NCI-H2196 (cell line): ENCODE results near the gene DNAH8.

Source experiments
- DNase-seq: peaks from one replicate; lab custom pipeline; 2025; ENCODE audit not compliant: unreplicated experiment; lab: John Stamatoyannopoulos, UW

DNAH8 gene

DNA sequence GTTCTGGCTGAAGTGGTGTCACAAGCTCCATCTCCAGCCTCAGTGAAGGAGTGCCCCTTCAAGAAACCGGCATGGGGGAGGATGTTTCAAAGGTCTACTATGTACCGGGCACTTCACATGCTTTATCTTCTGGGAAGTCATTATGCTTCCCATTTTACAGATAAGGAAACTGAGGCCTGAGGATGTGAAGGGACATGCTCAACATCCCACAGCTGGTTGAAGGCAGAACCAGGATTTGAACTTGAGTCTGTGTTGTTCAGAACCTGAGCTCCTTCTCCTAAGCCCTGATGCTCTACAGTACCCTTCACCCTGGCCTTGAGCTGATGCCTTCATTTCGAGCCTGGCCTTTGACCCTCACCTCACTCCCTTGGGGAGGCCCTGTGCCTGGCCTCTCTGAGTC, 346.5 kb downstream of the DNAH8 start:
- no peak for DNase-seq

DNA sequence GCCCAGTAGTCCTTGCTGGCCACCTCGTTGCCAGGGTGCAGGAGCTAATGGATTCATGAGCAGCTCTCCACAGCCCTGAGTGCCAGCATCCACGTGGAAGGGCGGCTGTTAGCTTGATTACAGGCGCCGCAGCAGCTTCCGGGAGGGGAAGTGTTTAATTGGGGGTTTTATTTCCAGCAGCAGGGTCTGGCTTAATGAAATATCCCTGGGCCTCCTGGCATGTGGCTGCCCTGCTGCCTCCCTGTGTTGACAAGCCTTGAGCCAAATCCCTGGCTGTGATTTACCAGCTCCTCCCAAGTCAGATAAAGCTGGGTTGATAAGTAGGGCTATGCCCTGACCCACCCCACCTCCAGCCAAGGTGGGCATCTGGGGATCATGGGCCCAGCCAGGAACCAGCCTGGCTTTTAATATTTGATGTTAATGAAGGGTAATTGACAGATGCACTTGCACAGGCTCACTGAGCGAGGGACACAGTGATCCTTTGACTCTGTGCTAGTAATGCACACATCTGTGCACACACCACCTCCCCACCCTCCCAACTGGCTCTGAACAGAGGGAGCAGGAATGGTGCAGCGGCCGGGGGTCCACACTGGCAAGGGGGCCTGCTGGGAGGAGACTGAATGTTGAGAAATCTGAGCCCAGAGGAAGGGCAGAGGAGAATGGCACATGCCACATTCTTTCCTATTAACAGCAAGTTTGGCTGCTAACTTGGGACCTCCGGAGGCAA, 347.1 kb downstream of the DNAH8 start:
- DNase-seq: no peak

DNA sequence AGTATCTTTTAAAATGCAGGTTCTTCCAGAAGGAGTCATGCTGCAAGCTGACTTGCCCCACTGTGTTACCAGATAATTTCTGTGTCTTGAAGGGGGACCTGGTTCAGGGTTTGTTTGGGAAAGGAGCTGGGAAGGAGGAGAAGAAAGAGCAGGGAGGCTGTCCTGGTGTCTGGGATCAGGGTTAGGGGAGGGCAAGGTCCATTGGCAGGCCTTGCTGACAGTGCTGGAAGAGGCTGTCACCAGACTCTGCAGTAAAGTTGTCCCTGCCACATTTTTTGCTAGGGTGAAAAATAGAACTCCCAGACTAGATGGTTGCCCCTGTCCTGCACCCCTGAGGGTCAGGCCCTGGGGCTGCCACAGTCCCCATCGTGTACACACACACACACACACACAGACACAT, 348.4 kb downstream of the DNAH8 start:
- no peak for DNase-seq

DNA sequence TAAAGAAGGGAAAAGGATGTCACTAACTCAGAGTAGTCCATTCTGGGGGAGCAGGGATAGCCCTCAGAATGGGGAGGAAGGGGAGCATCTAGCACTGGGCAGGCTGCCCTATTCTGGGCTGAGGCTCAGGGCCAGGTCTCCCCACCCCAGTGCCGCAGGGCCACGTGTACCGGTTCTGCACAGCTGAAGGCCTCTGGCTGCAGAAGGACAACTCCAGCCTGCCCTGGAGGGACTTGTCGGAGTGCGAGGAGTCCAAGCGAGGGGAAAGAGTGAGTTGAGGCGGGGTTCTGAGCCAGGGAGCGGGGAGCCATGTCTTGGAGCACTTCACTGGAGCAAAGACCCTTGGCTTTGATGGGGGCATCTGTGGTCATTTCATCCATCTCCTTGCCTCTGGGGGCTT, 350.4 kb downstream of the DNAH8 start:
- no peak for DNase-seq

DNA sequence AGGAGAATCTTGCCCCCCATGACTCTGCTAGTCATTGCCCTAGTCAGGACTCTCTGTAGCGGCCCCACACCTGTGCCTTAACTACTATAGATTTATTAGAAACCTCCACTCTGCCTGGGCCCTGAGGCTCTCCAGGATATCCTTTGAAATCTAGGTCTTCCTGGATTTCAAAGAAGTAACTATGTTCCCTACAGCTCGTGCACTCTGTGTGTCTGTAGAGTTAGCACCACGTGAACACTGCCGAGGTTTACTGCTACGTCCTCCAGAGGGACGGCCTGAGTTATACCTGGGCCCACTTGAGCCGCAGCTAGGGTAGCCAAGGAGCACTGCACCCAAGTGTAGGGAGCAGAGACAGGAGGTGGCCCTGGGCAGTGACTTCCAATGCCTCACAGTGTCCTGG, 353.3 kb downstream of the DNAH8 start:
- DNase-seq: no peak

DNA sequence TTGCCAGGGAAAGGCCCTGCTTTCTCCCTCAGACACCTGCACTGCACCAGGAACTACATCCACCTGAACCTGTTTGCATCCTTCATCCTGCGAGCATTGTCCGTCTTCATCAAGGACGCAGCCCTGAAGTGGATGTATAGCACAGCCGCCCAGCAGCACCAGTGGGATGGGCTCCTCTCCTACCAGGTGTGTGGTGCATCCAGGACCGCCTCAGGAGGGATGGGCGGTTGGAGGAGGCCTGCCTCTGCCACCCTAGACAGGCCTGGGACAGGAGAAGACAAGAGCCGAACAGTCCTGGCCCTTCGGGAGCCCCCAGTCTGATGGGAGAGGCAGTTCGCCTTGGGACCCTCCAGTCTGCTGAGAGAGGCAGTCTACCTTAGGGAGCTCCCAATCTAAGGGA, 357.7 kb downstream of the DNAH8 start:
- no peak for DNase-seq

DNA sequence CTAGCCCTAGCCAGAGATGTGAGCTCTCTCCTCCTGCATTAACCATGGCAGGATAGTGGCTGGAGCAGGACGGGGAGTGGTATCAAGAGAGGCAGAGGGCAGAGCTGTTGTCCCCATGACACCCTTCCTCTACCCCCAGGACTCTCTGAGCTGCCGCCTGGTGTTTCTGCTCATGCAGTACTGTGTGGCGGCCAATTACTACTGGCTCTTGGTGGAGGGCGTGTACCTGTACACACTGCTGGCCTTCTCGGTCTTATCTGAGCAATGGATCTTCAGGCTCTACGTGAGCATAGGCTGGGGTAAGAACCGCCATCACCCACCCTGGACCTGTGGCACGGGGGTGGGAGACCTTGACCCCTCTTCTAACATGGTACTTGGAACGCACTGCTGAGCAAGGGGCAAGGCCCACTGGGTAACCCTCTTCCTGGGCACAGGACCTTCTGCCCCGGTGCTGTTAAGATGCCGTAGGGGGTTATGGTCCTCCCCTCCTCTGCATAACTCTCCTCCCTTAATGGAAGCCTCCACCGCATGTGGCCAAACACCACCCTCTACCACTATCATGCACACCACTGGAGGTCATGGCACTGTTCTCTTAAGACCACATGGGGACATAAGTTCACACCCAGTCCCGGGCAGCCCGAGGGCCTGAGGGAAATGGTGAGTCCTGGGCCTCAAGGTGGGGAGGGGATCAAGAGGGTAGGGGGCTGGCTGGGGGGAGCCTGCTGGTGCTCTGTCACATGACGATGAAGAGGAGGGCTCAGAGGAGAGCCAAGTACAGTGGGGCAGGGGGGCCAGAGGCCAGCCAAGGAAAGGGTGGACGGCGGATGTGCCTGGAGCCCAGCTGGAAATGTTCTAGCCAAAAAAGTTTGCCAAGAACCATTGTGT, 358.6 kb downstream of the DNAH8 start:
- no peak for DNase-seq

DNA sequence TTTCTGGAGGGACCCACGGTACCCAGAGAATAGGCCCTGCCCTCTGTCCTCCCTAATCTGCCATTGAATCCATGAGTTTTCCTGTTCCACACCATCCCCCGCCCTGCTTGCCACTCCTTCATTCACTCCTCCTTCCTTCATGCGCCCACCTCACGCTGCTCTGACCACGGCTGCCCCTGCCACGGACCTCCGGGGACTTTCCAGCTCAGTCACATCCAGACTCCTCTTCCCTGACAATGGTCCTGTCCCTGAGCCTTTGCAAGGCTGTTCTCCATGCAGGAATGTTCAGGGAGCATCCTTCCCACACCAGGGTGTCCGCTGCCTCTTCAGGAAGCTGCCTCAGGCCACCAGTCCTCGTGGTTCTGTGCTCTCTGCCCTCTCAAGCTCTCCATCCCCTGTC, 359.4 kb downstream of the DNAH8 start:
- no peak for DNase-seq

DNA sequence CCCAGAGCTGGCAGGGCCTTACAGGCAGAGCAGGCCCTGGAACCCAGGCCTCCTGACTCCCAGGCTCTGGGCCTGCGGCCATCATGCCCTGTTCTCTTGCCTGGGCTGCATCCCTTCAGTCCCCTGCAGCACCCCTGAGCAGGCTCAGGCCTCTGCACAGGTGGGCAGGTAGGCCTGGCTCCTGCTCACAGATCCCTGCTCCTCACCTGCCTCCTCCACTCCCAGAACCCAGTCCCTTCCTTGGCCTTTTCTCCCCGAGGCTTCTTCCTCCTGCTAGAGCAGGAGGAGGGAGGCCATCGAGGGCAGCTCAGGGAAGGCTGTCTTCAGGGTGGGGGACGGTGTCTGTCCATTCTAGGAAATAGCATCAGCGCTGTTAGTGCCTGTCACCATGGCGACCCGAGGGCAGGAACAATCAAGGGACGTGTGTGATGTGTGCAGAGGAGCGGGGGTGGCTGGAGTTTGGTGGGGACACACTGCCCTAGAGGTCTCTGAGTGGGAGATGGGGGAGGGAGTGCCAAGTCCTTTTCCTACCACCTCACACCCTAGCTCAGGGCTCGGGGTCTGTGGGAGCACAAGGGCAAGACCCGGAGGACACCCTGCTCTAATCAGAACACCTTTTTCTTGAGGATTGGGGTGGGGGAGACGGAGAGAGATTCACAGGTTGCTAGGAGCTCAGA, 360.0 kb downstream of the DNAH8 start:
- DNase-seq: no peak

DNA sequence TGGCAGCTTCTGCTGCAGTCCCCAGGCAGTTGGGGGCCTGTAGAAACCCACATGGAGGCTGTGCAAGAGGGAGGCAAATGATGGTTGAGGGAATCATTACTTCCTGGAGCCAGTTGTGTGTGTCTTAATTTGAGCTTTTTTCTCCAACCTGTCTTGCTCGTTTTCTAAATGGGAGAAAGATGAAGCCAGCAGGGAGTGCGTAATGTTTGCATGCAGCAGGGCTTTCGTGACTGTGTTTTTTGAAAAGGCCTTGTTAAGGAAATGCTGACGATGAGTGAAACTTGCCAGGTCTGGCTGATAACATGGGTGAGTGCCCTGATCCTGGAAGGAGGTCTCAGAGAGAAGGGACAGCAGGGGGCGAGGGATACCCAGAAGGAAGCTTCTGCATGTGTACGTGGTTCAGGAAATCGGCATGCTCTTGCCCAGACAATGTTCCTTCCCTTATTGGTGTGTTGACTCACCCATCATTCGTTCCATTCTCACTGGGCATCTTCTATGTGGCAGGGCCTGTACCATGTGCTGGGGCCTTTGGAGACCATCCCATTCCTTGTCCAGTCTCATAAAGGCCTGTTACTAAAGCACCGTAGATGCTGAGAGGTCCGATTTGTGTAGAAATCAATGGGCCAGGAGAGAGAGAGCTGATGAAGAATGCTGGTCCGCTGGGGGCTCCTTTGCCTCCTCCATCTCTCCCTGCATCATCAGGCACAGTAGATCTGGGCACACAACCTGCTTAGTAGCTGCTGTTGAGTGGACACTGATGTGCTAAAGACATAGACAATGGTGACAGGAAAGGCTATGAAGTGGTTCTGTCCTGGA, 360.9 kb downstream of the DNAH8 start:
- DNase-seq: no peak

DNA sequence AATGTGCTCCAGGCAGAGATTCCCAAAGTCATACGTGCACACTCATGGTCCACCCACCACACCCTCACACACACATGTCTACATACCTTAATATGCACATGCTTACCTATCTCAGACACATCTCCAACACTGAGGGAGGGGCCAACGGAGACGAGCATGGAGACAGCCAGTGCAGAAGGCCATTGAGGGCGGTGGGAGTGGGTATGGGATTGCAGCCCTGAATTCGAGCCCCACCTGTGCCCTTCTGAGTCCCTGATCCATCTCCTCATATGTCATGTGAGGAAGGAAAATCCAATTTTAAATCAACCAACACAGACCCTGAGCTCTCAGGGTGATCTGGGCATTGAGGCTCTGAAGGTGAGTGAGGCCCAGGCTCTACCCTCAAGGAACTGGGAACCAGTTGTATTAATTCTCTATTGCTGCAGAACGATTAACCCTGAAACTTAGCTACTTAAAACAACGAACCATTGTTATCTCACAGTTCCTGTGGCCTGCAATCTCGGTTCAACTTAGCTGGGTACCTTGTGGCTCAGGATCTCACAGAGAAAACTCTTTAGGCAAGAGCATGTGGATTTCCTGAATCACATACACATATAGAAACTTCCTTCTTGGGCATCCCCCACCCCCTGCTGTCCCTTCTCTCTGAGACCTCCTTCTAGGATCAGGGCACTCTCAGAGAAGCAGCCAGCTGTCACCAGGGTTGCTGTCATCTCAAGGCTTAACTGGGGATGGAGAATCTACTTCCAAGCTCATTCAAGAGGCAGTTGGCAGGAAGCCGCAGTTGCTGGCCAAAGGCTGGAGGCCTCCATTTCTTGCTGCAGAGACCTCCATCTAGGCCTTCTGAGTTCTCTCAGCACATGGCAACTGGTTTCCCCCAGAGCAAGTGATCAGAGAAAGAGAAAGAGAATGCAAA, 361.8 kb downstream of the DNAH8 start:
- no peak for DNase-seq

DNA sequence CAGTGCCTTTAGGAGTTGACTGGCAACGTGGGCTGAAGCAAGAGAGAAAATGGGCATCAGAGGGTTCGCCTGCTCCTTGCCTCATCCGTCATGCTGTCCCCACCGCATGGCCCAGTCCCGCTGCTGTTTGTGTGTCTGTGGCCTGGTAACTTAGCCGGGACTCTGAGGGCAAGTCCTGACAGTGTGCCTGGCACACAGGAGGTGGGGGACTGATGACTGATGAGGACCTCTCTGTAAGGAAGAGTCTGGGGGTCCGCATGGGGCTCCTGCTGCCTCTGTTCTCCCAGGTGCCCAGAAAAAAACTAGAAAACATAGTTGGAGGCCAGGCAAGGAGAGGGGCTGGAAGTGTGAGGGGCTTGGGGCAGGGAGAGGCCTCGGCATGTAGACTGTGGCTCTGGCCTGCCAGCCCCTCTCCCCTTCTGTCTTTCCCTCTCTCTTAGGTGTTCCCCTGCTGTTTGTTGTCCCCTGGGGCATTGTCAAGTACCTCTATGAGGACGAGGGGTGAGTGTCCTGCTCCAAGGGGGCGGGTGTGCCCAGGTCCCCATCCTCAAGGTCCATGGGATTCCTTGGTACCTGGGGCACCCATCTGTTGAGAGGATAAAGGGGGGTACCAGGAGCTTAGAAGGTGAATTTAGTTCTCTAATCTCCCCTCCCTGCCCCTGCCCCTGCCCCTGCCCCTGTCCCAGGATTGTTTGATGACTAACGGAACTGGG, 362.9 kb downstream of the DNAH8 start:
- DNase-seq: no peak

DNA sequence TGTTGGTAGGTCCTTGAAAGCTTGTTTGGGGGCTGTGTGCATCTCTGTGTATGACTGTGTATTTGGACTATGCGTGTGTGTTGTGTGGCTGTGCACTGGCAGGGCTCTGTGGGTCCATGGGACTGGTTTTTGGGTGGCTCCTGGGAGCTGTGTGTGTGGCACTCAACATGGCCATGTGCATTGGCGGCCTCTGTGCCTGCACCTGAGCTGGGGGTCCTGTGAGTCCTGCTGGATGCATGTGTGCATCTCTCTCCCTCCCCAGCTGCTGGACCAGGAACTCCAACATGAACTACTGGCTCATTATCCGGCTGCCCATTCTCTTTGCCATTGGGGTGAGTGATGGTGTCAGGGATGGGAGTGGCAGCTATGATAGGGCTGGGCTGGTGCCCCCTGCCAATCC, 363.6 kb downstream of the DNAH8 start:
- no peak for DNase-seq

DNA sequence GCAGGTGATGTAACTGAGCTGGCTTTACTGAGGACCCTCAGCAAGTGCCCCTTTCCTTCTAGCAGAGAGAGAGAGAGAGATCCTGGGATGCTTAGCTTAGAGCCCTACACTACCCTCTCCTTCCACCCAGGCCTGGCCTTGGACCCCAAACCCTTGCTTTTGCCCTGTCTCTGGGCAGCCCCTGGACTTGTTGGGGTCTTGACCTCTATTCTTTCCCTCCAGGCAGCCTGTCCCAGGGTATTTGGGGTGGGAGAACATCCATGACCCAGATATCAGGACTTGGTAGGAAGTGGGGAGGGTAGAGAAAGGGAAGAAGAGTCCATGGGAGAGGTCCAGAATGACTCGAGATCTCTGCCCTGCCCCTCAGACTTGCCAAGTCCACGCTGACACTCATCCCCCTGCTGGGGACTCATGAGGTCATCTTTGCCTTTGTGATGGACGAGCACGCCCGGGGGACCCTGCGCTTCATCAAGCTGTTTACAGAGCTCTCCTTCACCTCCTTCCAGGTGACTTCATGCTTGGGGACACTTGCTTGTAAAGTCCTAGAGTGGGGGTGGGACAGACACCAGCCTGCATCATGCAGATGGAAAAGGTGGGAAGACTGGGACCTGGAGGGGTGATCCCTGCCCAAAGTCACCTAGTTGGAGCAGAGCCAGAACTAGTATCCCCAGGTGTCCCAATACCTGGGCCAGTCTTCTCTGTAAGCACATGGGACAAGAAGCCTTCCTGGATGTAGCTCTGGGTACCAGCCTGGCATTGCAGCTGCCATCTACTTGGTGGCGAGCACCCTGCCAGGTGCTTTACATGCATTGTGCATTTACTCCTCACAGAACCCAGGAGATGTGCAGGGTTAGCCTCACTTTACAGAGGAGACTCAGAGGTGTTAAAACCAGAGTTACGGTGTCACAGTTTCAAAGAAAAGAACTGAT, 364.4 kb downstream of the DNAH8 start:
- no peak for DNase-seq
